AG10803 (cell line): ENCODE measurements around the gene TMEM178A.

ENCODE experiments used
- DNase-seq: peaks from one replicate; pipeline ENCODE4 v3.0.0; 2010; ENCODE audit warnings: low read depth
- H3K4me3 ChIP-seq: 2 replicates; pipeline ENCODE4 v1.5.1; 2011; ENCODE audit warnings: mild to moderate bottlenecking, low read length, control low read depth
- TF ChIP-seq, protein P1 (sequence below): conservative IDR thresholded peaks from 2 replicates; pipeline ENCODE4 v1.5.1; 2011; ENCODE audit warnings: mild to moderate bottlenecking, low read length, control low read depth, inconsistent platforms

The TMEM178A gene

DNA sequence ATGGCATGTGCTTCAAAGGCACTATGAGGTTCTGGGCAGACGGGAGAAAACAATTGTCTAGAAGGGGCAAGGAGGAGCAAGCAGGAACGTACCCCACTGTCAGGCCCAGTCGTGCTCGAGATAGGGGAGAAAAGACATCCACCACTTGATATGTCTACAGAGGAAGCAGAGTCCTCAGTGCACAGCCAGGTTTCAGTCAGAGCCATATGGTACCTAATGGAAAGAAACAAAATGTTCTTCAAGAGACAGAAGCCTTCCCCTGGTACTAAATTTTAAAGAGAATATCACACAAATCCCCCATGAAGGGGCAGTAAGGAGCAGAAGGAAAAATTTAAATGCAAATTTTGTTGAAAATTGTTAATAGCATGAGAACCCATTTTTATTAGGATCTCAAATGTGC lies 91.4 kb downstream of the TMEM178A start:
- no peak for DNase-seq
- TF ChIP-seq, protein P1, sequence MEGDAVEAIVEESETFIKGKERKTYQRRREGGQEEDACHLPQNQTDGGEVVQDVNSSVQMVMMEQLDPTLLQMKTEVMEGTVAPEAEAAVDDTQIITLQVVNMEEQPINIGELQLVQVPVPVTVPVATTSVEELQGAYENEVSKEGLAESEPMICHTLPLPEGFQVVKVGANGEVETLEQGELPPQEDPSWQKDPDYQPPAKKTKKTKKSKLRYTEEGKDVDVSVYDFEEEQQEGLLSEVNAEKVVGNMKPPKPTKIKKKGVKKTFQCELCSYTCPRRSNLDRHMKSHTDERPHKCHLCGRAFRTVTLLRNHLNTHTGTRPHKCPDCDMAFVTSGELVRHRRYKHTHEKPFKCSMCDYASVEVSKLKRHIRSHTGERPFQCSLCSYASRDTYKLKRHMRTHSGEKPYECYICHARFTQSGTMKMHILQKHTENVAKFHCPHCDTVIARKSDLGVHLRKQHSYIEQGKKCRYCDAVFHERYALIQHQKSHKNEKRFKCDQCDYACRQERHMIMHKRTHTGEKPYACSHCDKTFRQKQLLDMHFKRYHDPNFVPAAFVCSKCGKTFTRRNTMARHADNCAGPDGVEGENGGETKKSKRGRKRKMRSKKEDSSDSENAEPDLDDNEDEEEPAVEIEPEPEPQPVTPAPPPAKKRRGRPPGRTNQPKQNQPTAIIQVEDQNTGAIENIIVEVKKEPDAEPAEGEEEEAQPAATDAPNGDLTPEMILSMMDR = no peak
- H3K4me3 ChIP-seq = no peak overlapping the region

DNA sequence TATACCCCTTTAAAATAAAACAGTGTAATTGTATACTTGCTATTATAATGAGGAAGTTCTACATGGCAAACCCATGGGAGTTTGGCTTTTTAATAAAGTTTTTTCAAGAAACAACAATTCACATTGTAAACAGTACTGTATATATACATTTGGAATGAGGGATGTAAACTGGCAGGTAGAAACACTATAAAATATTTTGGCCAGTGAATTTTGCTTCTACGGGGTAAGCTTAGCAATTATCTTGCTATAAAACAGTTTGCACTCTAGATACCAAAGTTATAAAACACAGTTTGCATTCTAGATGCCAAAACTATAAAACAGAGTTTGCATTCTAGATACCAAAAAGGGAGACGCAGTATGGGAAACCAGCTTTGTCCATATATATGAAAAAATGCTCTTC lies 96.7 kb downstream of the TMEM178A start:
- TF ChIP-seq, protein P1 = no peak
- no peak overlapping the region for H3K4me3 ChIP-seq
- DNase-seq = no peak
